GM21423 (cell line): ENCODE data around the gene ABITRAM.
"Not testable (repeated sequence)": the region's sequence is repeated elsewhere in the genome, so short reads cannot be mapped to it uniquely, and the experiment has no call there.

Source experiments
- ATAC-seq: cut with Tn5 transposase; IDR thresholded peaks from one replicate; pipeline ENCODE4 v1.9.1; 2021; ENCODE audit warnings: mild to moderate bottlenecking, moderate library complexity; ENCODE audit not compliant: unreplicated experiment

The ABITRAM gene

DNA sequence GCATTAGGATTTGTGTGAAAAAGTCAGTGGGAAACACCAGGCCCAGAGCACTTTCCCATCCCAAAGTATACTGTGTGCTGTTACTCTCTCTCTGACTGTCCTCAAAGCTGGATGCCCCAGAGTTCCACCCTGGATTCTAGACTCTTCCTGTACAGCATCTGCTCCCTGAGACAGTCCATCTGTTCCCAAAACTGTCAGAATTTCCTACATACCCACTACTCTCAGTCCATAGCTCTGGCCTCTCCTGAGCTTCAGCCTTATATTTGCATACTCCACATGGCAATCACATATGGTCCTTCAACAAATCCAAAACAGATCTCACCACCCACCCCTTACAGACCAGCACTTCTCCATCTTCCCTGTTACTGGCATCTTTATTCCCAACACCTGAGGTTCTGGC is 9.7 kb upstream of the ABITRAM start:
- no peak for ATAC-seq

GRCh38 chr9:108928386-108928785 is 5.8 kb upstream of the ABITRAM start:
- no peak for ATAC-seq

DNA sequence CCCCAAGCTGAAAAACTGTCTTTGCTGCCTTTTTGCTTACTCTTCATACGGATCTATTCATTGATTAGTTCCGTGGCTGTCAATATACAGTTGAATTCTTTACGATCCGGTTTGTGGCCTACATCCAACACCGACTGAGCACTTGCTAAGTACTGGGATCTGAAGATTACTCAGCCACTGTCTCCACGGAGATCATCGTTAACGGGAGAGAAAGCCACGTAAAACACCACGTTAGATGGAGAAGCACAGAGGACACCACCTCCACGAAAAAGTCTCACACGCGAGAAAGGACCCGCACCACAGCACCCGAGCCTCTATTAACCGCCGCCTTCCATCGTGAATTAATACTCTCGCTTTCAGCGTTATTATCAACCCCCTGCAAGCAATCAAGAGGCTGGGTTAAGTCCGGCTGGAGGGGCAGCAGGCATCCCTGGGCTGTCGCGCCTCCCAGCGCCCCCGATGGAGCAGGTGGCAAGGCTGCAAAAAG is 926 bp upstream of the ABITRAM start:
- no peak for ATAC-seq

- ATAC-seq: peak; percentile 85
Measured at GRCh38 chr9:108933718-108934322, 380 bp upstream of the ABITRAM start, which contains the start of gene ELP1. ELP1 (minus strand) TSS chr9:108934124; CDS start chr9:108931146, 2,978 bp downstream.

DNA sequence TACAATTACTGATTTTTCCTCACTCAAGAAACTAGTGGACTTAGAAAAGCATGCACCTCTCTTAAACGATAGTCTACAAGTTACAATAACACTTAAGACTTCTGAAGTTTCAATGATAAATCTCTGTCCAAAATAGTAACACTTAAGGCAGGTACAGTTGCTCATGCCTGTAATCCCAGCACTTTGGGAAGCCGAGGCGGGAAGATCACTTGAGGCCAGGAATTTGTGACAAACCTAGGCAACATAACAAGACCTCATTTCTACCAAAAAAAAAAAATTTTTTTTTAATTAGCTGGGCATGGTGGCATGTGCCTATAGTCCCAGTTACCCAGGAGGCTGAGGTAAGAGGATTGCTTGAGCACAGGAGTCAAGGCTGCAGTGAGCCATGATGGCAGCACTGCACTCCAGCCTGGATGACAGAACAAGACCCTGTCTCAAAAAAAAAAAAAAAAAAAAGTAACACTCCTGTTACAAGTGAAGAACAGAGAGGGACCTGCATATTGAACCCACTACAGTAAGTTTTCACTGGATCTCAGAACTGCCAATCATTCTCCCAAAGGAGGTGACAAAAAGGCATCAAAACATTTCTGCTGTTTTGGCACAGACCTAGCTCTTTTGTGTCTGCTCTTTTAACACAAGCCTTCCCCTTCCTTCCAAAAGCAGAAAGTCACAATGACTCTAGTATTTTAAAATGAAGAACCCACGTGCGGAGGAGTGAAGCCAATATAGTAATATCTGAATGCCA is 3.5 kb downstream of the ABITRAM start:
- ATAC-seq: no peak

DNA sequence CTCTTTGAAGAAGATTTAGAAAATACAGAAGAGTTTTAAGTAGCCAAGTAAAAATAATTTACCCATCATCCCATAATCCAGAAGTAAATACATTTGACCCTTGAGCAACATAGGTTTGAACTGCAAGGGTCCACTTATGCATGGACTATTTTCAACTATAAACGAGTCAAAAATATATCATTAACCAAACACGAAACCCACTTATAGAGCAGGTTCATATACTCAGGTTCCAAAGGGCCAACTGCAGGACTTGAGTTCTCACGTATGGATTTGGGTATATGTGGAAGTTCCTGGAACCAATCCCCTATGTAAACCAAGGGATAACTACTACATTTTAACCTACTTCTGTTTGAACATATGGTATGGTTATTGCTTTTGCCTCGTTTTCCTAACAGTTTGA is 5.8 kb downstream of the ABITRAM start:
- ATAC-seq: no peak

- ATAC-seq: no peak
Measured at GRCh38 chr9:108950168-108950567, 16.0 kb downstream of the ABITRAM start.

- ATAC-seq: no peak
Measured at GRCh38 chr9:108951578-108951977, 17.4 kb downstream of the ABITRAM start.

DNA sequence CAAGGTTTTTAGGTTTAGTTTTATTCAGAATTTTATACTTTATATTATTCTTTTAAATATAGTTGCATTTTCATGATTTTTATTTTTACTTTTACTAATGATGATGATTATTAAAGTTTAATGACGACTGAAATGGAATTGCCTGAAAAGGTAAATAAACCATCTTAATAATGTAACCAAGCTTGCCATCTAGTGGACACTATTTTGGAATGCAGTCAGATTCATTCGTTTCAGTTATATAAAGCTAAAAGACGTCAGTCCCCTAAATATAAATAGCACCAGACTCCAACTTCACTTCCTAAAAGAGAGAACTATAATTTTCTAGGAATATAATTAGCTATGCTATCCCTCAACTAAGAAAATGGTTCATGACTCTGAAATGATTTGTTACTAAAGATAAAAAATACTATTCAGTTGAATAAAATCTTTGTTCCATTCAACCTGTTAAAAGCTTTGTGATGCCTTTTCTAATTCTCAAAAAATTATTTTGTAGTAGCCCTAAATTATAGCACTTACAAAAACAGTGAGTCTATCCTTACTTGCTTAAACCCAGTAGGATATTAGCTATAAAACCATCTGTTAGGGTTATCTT is 19.9 kb downstream of the ABITRAM start:
- peak; percentile 64 for ATAC-seq

DNA sequence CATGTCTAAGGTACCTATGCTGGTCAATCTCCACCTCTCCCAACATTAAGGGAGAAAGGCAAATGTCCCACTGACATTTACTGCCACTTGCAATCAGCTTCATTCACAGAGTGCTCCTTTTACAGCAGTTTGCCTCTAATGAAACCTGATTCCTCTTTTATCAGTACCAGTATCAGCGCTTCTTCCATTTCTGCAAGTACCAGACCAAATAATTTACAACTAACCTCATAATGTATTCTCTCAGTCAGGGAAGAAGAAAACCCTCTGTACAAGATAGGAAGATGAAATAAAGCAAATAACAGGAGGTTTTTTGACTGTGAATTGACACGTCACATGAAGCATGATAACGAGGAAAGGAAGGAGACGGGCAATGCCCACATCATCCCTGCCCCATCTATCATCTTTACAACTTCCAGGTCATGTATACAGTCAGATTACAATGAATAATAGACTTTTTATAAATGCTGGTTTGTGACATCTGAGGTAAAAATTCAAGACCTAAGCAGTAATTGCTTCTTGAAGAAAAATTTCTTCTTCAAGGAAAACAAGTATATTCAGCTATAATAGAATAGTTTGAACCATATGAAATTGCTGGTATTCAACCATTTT is 21.9 kb downstream of the ABITRAM start:
- no peak for ATAC-seq

GRCh38 chr9:108956631-108957026 is 22.4 kb downstream of the ABITRAM start:
- ATAC-seq: no peak

DNA sequence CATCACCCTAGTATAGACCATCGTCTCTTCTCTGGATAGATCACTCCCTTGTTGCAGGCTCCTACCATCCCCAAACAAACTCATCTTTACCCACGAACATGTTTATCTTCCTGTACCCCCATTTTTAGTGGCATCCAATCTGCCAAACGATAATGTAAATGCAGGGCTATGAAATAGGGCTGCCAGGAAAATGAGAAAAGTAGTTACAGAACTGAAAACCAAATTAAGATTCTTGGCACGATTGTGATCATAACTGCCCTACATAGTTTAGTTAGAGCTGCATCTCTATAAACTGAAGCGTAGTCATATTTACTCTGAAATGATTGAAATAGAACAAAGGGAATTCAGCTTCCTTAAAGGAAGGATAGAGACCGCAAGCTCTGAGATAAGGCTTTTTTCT is 26.1 kb downstream of the ABITRAM start:
- no peak for ATAC-seq

DNA sequence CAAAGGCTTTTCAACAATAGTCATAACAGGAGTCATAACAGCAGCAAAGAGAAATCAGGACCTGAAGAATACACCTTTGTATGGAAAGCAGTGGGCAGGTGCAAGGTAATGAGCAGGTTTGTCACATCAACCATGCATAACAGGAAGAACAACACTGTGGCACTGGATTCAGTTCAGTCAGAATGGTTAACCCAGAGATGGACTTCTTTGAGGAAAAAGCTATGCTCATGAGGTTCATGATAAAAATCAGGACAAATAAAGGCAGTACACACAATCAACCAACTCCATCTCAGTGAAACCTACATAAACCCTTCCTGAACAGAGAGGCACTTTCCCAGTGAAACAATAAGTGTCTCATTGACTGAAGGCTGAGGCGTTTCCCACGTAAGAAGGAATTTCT is 27.0 kb downstream of the ABITRAM start:
- no peak for ATAC-seq

DNA sequence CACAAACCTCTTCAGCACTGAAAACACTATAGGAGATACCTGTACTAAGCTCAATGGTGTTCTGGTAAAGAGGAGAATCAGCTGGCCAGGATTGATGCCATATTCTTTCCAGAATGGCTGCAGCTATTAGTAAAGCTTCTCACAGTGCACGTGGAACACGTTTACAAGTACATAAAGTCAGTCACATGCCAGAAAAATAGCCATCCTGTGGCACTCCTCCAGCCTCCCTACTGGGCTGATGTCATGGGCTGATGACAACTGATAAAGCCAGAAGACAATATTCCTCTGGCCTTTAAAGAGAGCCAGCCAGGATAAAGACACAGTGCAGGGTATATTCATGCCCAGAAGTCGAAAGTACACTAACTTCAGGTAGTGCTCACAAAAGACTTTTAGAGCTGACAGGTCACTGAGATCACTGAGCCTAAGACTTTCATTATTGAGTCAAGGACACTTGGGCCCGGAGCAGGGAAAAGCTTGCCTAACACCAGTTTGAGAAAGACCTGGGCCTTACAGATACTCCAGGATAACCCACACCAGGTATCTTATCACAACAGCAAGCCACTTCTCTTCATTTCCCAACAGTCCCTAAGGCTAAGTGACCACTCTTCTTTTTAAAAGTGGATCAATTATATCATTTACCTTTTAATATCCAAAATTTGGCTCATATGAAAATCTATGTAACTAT is 29.4 kb downstream of the ABITRAM start:
- no peak for ATAC-seq

- ATAC-seq: no peak
Measured at GRCh38 chr9:108967916-108968315, 33.7 kb downstream of the ABITRAM start.

DNA sequence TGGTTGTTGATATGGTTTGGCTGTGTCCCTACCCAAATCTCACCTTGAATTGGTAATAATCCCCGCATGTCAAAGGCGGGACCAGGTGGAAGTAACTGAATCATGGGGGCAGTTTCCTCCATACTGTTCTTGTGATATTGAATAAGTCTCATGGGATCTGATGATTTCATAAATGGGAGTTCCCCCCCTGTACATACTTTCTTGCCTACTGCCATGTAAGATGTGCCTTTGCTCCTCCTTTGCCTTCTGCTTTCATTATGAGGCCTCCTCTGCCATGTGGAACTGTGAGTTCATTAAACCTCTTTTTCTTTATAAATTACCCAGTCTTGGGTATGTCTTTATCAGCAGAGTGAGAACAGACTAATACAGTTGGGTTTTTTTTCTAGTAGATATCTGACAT is 37.2 kb downstream of the ABITRAM start:
- not testable (repeated sequence) for ATAC-seq

GRCh38 chr9:108972186-108972585 is 38.0 kb downstream of the ABITRAM start:
- no peak for ATAC-seq

DNA sequence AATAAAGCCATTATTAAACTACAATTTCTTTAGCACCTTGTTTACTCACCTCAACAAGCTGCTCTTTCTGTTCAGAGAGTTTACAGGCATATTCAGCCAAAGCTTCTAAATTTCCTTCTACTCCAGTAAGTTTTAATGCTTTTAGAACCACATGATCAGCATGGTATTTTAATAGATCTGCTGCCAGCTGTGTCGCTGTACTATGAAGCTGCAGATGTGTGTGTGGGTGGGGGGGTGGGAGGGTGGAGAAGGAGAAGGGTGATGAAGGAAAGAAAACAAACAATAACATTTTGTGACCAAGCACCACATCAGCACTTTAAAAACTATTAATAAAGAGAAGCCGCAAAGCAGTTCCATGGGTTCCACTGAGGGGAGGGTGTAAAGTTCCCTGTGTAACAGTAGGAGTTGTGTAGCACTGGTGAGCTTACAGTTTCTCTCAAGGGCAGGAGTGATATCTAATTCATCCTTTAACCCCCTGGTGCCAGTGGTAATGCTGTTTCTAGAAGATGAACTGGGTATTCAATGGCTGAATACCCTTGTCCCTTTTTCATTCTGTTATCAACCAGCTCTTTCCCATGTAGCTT is 38.5 kb downstream of the ABITRAM start:
- ATAC-seq: no peak

DNA sequence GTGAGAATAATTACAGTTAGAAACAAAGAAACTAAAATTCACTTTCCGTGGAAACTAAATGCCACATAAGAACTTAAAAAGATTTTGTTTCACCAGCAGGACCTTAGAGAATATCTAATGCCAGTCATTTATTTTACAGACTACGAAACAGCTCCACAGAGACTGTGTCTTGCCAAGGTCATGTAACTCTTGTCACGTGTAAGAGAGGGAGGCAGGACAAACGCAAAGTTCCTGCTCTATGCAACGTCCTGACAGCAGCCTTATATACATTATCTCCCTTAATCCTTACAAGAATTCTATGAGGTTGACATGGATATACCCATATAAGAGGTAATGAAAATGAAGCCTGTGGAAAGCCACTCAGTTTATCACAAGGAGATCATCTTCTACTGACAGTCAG is 39.7 kb downstream of the ABITRAM start:
- ATAC-seq: no peak

DNA sequence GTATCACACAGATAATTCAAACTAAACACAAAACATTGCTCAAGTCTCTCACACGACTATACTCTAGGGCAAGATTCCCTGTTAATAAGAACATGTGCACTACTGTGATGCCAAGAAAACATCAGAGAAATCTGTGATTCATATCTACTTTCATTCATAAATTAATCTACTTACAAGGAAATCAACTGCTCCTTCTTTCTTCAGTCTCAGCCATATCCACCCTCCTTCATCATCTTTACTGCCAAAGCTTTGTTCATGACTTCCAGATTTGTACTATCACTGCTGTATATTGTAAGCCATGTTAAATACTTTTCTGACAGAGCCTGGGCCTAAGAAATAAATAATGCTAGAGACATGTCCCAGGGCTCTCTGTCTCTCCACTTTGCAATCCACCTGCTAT is 44.0 kb downstream of the ABITRAM start:
- no peak for ATAC-seq

GRCh38 chr9:108980893-108981292 is 46.7 kb downstream of the ABITRAM start:
- no peak for ATAC-seq
